Measurements from ENCODE around the gene CCDC187.

The CCDC187 gene

DNA sequence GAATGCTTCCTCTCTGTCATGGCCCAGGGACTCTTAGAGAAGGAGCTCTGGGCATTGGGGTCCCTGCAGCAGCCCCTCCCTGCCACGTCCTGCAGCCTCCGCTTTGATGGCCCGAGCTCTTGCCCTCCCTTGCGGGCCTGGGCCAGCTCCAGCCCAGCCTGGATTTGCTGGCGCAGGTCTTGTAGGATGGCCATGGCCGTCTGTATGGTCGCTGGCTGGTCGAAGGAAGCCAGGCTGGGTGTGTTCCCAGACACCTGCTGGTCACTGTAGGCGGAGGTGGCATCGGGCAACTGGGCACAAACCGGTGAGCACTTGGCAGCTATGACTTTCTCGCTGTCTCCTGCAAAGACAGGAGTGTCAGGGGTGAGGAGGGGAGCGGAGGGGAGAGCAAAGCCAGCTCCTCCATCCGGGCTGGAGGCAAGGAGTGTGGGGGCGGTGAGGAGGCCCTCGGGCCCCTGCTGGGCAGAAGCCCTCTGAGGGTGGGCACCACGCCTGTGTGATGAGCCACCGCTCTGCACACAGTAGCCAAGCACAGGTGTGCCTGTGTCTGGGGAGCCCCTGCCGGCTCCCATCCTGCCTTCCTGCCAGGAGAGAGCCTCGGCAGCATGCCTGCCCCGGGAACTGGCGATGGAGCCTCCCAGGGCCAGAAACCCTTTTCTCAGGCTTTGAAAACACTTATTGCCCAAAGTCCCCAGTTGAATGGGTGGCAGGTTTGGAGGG lies 12.4 kb downstream of the CCDC187 start:
- no peak overlapping the region for H3K4me3 ChIP-seq (ENCODE audit: low read length)
- DNase-seq (ENCODE audit: low read depth, low spot score) = no peak

GRCh38 chr9:136290508-136291000 lies 13.3 kb downstream of the CCDC187 start:
- DNase-seq (ENCODE audit: low read depth, low spot score) = no peak
- H3K4me3 ChIP-seq (ENCODE audit: low read length) = no peak overlapping the region

DNA sequence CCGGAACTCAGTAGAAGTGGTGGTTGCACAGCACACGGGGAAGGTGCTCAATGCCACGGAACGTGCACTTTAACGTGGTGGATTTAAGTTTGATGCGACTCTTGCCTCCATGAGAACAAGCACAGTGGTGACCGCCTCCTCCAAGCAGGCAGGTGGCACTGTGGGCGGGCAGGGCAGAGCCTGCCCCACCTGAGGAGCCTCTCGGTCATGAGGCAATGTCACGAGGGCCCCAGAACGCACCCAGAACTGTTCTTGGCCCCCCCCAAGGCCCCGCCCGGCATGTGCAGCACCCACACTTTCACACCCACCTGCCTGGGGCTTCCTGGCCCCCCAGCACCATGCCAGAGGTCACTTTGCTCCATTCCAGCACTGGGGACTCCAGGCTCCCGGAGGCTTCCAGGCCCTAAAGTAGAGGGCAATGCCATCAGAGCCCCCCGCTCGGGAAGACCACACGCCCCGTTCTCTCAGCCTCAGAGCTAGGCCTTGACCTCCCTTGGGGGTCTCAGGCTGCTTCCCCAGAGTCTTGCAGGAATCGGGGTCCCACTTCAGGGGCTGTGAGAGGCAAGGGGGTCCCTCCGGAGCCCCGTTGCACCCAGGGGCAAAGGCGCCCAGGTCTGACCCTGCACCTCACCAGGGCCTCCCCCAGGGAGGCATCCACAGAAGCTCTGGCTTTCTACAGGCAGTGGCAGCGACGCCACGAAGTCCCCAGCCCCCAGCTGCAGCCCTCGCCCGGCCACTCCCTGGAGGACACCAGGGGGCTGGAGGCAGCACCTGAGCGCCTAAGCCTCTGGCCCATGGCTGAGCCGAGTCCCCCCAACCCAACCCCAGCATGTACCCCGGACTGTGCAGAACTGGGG lies 14.0 kb downstream of the CCDC187 start:
- H3K4me3 ChIP-seq (ENCODE audit: low read length) = no peak overlapping the region
- no peak for DNase-seq (ENCODE audit: low read depth, low spot score)

DNA sequence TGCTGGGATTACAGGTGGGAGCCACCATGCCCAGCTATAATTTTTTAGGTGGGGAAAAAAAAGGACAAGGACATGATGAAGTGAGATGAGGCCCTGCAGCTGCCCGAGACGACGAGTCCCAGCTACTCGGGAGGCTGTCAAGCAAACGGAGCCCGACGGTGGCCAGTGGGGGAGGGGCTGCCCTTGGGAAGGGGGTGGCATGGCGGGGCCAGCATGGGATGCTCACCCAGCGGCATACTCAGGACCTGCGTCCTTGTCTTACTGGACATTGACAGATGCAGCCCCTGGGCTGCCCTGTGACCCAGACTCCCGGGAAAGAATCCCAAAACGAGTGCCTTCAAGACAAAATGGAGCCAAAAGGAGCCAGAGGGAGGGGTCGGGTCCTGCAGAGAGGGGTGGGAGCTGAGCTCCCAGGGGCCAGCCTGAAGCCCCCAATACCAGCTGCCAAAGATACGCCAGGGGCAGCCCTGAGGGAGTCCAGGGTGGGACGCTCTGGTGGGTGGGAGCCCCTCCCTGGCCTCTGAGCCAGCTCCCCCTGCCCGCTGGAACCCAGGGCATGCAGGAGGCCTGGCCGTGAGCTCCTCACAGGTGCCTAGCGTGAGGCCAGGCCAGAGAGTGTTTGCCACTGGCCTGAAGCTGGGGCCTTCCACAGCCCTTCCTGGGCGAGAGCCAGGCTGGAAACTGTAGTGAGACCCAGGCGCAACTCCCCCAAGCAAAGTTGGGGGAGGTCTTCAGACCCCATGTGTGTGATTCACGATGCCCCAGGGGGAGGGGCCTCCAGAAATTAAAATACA lies 15.7 kb downstream of the CCDC187 start:
- no peak for DNase-seq (ENCODE audit: low read depth, low spot score)
- no peak overlapping the region for H3K4me3 ChIP-seq (ENCODE audit: low read length)

GRCh38 chr9:136286987-136287379 lies 16.9 kb downstream of the CCDC187 start:
- H3K4me3 ChIP-seq (ENCODE audit: low read length) = no peak overlapping the region
- no peak for DNase-seq (ENCODE audit: low read depth, low spot score)

DNA sequence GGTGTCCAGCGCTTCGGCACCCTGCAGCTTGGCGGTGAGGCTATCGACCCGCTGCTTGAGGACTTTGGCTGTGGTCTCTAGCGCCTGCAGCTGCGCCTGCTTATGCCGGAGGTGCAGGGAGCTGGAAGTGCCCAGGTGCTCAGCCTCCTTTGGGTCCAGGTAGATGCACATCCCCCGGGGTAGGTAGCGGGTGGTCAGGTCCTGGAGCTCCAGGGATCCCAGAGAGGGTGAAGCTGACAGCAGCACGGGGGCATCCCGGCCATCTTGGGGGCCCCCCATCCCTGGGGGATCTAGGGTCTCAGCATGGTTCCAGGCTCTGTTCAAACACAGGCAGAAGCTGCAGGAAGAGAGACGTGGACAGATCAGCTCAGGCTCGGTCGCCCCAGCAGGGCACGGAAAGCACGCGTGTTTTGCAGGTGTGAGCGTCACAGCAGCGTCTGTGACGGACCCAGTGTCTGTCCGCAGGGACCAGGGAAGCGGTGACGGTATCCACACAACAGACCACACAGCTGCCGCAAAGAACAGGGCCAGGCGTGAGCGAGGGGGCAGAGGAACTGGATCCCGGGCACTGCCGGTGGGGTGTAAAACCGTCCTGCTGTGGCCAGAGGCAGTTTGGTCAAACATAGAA lies 17.4 kb downstream of the CCDC187 start:
- H3K4me3 ChIP-seq (ENCODE audit: low read length) = no peak overlapping the region
- DNase-seq (ENCODE audit: low read depth, low spot score) = no peak

DNA sequence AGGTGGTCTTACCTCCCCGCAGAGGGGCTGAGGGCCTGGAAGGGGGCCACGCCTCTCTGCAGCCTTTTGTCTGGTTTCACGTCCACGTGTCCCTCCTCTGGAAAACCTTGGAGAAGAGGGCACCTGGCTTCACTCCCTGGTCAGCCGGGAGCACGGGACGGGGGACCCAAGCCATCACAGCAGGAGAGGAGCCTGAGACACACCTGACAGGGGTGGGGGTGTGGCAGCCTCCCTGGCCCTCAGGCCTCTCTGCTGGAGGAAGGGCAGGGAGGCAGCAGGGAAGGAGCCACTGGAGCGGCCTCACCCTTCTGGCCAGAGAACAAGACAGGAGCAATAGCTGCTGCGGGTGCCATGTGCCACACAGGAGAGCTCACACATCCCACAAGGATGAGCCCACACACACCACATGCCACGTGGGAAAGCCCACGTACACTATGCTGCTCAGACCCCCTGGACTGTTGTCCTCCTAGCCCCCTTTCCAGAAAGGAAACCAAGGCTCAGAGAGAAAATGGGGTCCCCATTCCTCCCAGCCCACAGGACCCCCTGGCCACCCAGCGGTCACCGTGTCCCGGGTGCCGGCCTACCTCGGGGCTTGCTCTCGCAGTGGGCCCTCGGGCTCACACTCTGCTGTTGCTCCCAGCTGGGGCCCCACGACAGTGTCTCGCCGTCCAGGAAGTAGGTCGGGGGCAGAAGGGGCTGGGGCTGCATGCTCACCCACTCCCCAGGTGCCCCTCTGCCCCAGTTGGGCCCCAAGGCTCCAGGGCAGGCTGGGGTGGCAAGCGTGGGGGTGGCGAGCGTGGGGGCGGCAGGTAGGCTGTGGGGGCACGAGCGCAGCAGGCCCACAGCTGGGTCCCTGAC lies 18.2 kb downstream of the CCDC187 start:
- no peak for DNase-seq (ENCODE audit: low read depth, low spot score)
- no peak overlapping the region for H3K4me3 ChIP-seq (ENCODE audit: low read length)

GRCh38 chr9:136284951-136285350 lies 18.9 kb downstream of the CCDC187 start:
- no peak for DNase-seq (ENCODE audit: low read depth, low spot score)
- no peak overlapping the region for H3K4me3 ChIP-seq (ENCODE audit: low read length)

GRCh38 chr9:136284311-136284710 lies 19.6 kb downstream of the CCDC187 start:
- no peak for DNase-seq (ENCODE audit: low read depth, low spot score)
- no peak overlapping the region for H3K4me3 ChIP-seq (ENCODE audit: low read length)

- DNase-seq (ENCODE audit: low read depth, low spot score) = peak; percentile 35
- no peak overlapping the region for H3K4me3 ChIP-seq (ENCODE audit: low read length)
Measured at GRCh38 chr9:136283291-136284235, 20.3 kb downstream of the CCDC187 start.

- DNase-seq (ENCODE audit: low read depth, low spot score) = peak; percentile 10
Measured at GRCh38 chr9:136282272-136282861, 21.5 kb downstream of the CCDC187 start.

GRCh38 chr9:136281421-136282271 lies 22.2 kb downstream of the CCDC187 start:
- no peak overlapping the region for H3K4me3 ChIP-seq (ENCODE audit: low read length)

More at GRCh38 chr9:136282272-136282861, 21.5 kb downstream of the CCDC187 start:
- no peak overlapping the region for H3K4me3 ChIP-seq (ENCODE audit: low read length)

DNA sequence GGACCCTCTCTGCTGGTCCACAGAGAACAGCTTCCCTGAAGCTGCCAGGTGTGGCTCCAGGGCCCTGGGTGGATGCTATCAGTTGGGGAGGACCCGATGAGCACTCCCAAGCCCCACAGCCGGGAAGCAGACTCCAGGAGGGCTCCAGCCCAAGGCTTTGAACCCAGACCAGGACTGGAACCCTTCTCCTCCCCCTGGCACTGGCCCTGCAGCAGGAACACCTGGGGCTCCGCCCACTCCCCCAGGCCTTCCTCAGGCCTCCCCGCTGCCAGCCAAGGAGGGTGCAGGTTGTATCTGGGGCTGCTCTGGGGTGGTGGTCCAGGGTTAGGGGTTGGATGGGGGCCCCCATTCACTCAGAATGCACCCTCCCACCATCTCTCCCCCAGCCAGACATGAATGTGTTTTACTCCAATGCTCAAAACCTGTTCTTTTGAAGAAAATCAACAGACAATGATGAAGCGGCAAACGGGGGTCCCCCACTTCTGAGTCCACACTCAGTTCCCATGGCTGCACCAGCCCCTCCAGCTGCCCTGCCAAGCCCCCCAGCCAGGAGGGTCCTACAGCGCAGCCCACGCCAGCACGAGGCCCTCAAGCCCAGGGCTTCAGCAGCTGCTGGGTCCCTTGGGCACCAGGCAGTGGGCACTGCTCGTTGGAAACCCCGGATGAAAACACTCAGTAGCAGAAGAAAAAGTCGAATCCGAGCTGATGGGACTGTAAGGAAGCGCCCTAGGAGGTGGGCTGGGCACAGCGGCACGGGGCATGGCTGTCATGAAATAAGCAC lies 23.2 kb downstream of the CCDC187 start:
- H3K4me3 ChIP-seq (ENCODE audit: low read length) = no peak overlapping the region
- DNase-seq (ENCODE audit: low read depth, low spot score) = no peak

More at GRCh38 chr9:136281421-136282271, 22.2 kb downstream of the CCDC187 start:
- no peak for DNase-seq (ENCODE audit: low read depth, low spot score)

DNA sequence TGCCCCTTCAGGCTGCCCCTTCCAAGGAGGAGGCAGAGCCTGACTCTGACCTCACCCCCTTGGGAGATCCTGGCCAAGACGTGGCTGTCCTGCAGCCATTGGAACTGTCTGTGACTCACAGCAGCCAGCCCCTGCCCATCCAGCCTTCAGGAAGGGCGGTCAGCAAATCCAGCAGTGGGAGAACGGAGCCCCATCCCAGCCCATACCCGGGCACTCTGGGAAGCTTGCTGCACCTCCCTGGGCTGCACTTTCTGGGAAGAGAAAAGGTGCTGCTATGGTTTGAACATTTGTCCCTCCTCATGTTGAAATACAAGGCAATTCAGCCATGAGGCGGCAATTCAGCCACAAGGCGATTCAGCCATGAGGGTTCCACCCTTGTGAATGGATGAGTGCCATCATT lies 24.4 kb downstream of the CCDC187 start:
- DNase-seq (ENCODE audit: low read depth, low spot score) = no peak
- no peak overlapping the region for H3K4me3 ChIP-seq (ENCODE audit: low read length)

DNA sequence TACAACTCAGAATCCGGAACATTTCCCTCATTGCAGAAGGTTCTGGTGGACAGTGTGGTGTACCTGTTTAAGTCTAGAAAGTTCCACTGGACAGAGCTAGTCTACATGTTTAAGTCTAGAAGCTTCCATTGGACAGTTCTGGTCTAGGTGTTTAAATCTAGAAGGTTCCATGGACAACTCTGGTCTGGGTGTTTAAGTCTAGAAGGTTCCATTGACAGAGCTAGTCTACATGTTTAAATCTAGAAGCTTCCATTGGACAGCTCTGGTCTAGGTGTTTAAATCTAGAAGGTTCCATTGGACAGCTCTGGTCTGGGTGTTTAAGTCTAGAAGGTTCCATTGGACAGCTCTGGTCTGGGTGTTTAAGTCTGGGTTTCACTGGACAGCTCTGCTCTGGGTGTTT lies 25.0 kb downstream of the CCDC187 start:
- DNase-seq (ENCODE audit: low read depth, low spot score) = no peak

More for the DNA sequence above, 25.0 kb downstream of the CCDC187 start:
- H3K4me3 ChIP-seq (ENCODE audit: low read length) = no peak overlapping the region

Data from Jurkat, Clone E6-1 (cell line).